H1 (cell line): ENCODE results near the gene POLR3GL. TPM values are rescaled to one million over a fixed set of nuclear protein-coding genes. Genes with fewer than 3 reads are reported as not detected.

ENCODE experiments used
- CTCF ChIA-PET: fragments of 300-600 bp; sonication (Branson Sonifier 250); formaldehyde crosslinking; loops from one replicate; lab custom pipeline; 2021; ENCODE audit not compliant: partially characterized antibody; lab: Charles Lee
- POLR2A ChIA-PET: fragments of 300-600 bp; sonication (Branson Sonifier 250); formaldehyde crosslinking; loops from one replicate; lab custom pipeline; 2021; ENCODE audit warnings: inconsistent platforms; ENCODE audit not compliant: partially characterized antibody; lab: Charles Lee
- DNase-seq, 2 experiments: peaks; one replicate each; pipeline versions ENCODE4 v3.0.0 to v3.0.0-alpha.2; 2010 to 2022; ENCODE audit warnings: low spot score in 2 of 2, low read depth in 1 of 2, mixed read lengths in 1 of 2
- FAIRE-seq: peaks from 2 replicates; lab custom pipeline; 2011; peaks lifted over from hg19 to GRCh38; lab: Jason Lieb, UNC
- H2AFZ ChIP-seq: 2 replicates; pipeline ENCODE4 v1.8.1; 2012; ENCODE audit warnings: low read length, inconsistent platforms
- H2AK5ac ChIP-seq: 2 replicates; pipeline ENCODE4 v1.6.1; 2013; ENCODE audit warnings: low read depth, low read length
- H2BK120ac ChIP-seq: replicated peaks from 2 replicates; pipeline ENCODE3; 2013; ENCODE audit warnings: low read depth, low read length, inconsistent platforms
- H2BK12ac ChIP-seq: 2 replicates; pipeline ENCODE4 v1.6.1; 2013; ENCODE audit warnings: low read depth, low read length
- H2BK15ac ChIP-seq: 2 replicates; pipeline ENCODE4 v1.6.1; 2013; ENCODE audit warnings: low read length
- H2BK20ac ChIP-seq: 2 replicates; pipeline ENCODE4 v1.6.1; 2013; ENCODE audit warnings: low read length
- H2BK5ac ChIP-seq: 2 replicates; pipeline ENCODE4 v1.6.1; 2013; ENCODE audit warnings: low read depth, low read length
- H3K14ac ChIP-seq: 2 replicates; pipeline ENCODE4 v1.6.1; 2013; ENCODE audit warnings: inconsistent platforms; ENCODE audit not compliant: insufficient read length
- H3K18ac ChIP-seq: 2 replicates; pipeline ENCODE4 v1.6.1; 2013; ENCODE audit warnings: low read length; ENCODE audit errors: extremely low read depth
- H3K23ac ChIP-seq: 2 replicates; pipeline ENCODE4 v1.6.1; 2013; ENCODE audit warnings: inconsistent platforms; ENCODE audit not compliant: insufficient read length
- H3K23me2 ChIP-seq: 2 replicates; pipeline ENCODE4 v1.6.1; 2013; ENCODE audit warnings: low read depth, low read length
- H3K27ac ChIP-seq: 2 replicates; pipeline ENCODE4 v1.6.1; 2011; ENCODE audit warnings: low read depth, low read length, inconsistent platforms
- H3K27me3 ChIP-seq, 4 experiments: replicated peaks in 1 of 4; 1 replicate in 1 of 4; 2 replicates in 3 of 4; pipeline versions ENCODE4 v1.6.1 to v1.8.1; 2011 to 2013; ENCODE audit warnings: low read length in 3 of 4, mild to moderate bottlenecking in 3 of 4, inconsistent platforms in 2 of 4, mixed read lengths in 2 of 4, moderate library complexity in 1 of 4; ENCODE audit not compliant: control insufficient read depth in 3 of 4, insufficient read depth in 3 of 4; ENCODE audit errors: extremely low read depth in 1 of 4
- H3K36me3 ChIP-seq, 4 experiments: 2 replicates each; pipeline versions ENCODE4 v1.6.1 to v1.8.1; 2011 to 2013; ENCODE audit warnings: mild to moderate bottlenecking in 4 of 4, low read length in 3 of 4, moderate library complexity in 2 of 4, control low read depth in 1 of 4, inconsistent platforms in 1 of 4; ENCODE audit not compliant: insufficient read depth in 4 of 4, control insufficient read depth in 2 of 4
- H3K4ac ChIP-seq: replicated peaks from 2 replicates; pipeline ENCODE3; 2013; ENCODE audit warnings: low read length, low read depth, mixed read lengths, inconsistent platforms; ENCODE audit not compliant: insufficient read length
- H3K4me1 ChIP-seq, 4 experiments: replicated peaks in 1 of 4; 1 replicate in 1 of 4; 2 replicates in 3 of 4; pipeline versions ENCODE4 v1.6.1 to v1.8.1; 2011 to 2013; ENCODE audit warnings: low read length in 3 of 4, inconsistent platforms in 2 of 4, mixed read lengths in 1 of 4; ENCODE audit not compliant: insufficient read depth in 4 of 4, control insufficient read depth in 3 of 4
- H3K4me2 ChIP-seq, 2 experiments: 2 replicates each; pipeline versions ENCODE4 v1.6.1 to v1.8.1; 2011 to 2013; ENCODE audit warnings: low read depth in 2 of 2, low read length in 2 of 2, control low read depth in 1 of 2, inconsistent platforms in 1 of 2, mild to moderate bottlenecking in 1 of 2; ENCODE audit not compliant: insufficient read depth in 1 of 2
- H3K4me3 ChIP-seq, 4 experiments: fragments of 200-600, 300-600 bp in 1 of 4; sonication (generic), shearing (Covaris generic), sonication (Bioruptor Twin) in 1 of 4; 2 replicates each; pipeline versions ENCODE4 v1.5.1 to v1.8.1; 2011 to 2016; ENCODE audit warnings: low read length in 4 of 4, low read depth in 3 of 4, control low read depth in 2 of 4, inconsistent platforms in 2 of 4, mild to moderate bottlenecking in 2 of 4, mixed read lengths in 1 of 4, moderate library complexity in 1 of 4; ENCODE audit not compliant: insufficient read depth in 2 of 4; ENCODE audit errors: extremely low read depth in 1 of 4
- H3K56ac ChIP-seq: replicated peaks from 2 replicates; pipeline ENCODE3; 2013; ENCODE audit warnings: low read depth, mild to moderate bottlenecking, mixed read lengths, low read length, inconsistent platforms; ENCODE audit not compliant: insufficient read length
- H3K79me1 ChIP-seq: 2 replicates; pipeline ENCODE4 v1.6.1; 2013; ENCODE audit warnings: low read depth, low read length, control low read depth
- H3K79me2 ChIP-seq, 2 experiments: 2 replicates each; pipeline versions ENCODE4 v1.6.1 to v1.8.1; 2012 to 2013; ENCODE audit warnings: low read length in 2 of 2, mild to moderate bottlenecking in 2 of 2, inconsistent platforms in 1 of 2; ENCODE audit not compliant: insufficient read depth in 2 of 2, control insufficient read depth in 1 of 2
- H3K9ac ChIP-seq, 4 experiments: replicated peaks in 1 of 4; 1 replicate in 1 of 4; 2 replicates in 3 of 4; pipeline versions ENCODE4 v1.6.1 to v1.8.1; 2011 to 2013; ENCODE audit warnings: low read depth in 3 of 4, low read length in 3 of 4, control low read depth in 2 of 4, mild to moderate bottlenecking in 2 of 4, moderate library complexity in 2 of 4, inconsistent platforms in 1 of 4; ENCODE audit errors: extremely low read depth in 1 of 4
- H3K9me3 ChIP-seq, 2 experiments: 2 replicates each; pipeline versions ENCODE4 v1.6.1 to v1.8.1; 2012 to 2013; ENCODE audit warnings: mild to moderate bottlenecking in 2 of 2, moderate library complexity in 2 of 2, control low read depth in 1 of 2, inconsistent platforms in 1 of 2, low read depth in 1 of 2, low read length in 1 of 2, mixed read lengths in 1 of 2; ENCODE audit not compliant: insufficient read depth in 2 of 2
- H4K20me1 ChIP-seq, 2 experiments: replicated peaks in 1 of 2; 2 replicates each; pipeline versions ENCODE3 to v1.8.1; 2011 to 2013; ENCODE audit warnings: inconsistent platforms in 2 of 2, low read length in 2 of 2, mild to moderate bottlenecking in 1 of 2; ENCODE audit not compliant: insufficient read depth in 2 of 2, control insufficient read depth in 1 of 2
- H4K5ac ChIP-seq: 2 replicates; pipeline ENCODE4 v1.6.1; 2013; ENCODE audit warnings: low read length, low read depth, mixed read lengths, inconsistent platforms; ENCODE audit not compliant: insufficient read length
- H4K8ac ChIP-seq: 2 replicates; pipeline ENCODE4 v1.8.0; 2013; ENCODE audit warnings: mild to moderate bottlenecking, moderate library complexity, low read length, inconsistent platforms; ENCODE audit not compliant: insufficient read depth; ENCODE audit errors: extremely low read depth
- H4K91ac ChIP-seq: replicated peaks from 2 replicates; pipeline ENCODE3; 2013; ENCODE audit warnings: low read length, mixed read lengths, inconsistent platforms; ENCODE audit not compliant: insufficient read length
- CEBPB ChIP-seq: IDR thresholded peaks from 2 replicates; pipeline ENCODE4 v1.6.1; 2012; ENCODE audit warnings: low read depth, low read length
- CTCF ChIP-seq, 3 experiments: IDR thresholded peaks; 1 replicate in 2 of 3; 2 replicates in 1 of 3; pipeline versions ENCODE4 v1.5.1 to v1.6.1; 2011; ENCODE audit warnings: low read length in 3 of 3, mild to moderate bottlenecking in 3 of 3, inconsistent platforms in 2 of 3, low read depth in 1 of 3, moderate library complexity in 1 of 3; ENCODE audit not compliant: insufficient read depth in 1 of 3; ENCODE audit errors: control extremely low read depth in 1 of 3
- EGR1 ChIP-seq: IDR thresholded peaks from 2 replicates; pipeline ENCODE4 v1.6.1; 2011; ENCODE audit warnings: low read depth, low read length, borderline replicate concordance
- GTF2F1 ChIP-seq: IDR thresholded peaks from 2 replicates; pipeline ENCODE4 v1.6.1; 2012; ENCODE audit warnings: low read depth, low read length, improper control_type of control experiment, borderline replicate concordance
- HDAC6 ChIP-seq: IDR thresholded peaks from one replicate; pipeline ENCODE4 v1.7.1; 2012; ENCODE audit warnings: low read depth, mild to moderate bottlenecking, inconsistent platforms, low read length, moderate library complexity
- NANOG ChIP-seq: IDR thresholded peaks from 2 replicates; pipeline ENCODE4 v1.6.1; 2011; ENCODE audit warnings: low read length, low read depth, mild to moderate bottlenecking, inconsistent platforms; ENCODE audit not compliant: insufficient read depth, poor library complexity, severe bottlenecking
- WGBS, 2 experiments: shearing (Covaris generic) in 1 of 2; methylation state at CpG; one replicate each; pipeline versions ENCODE4 v1.1.6 to v1.1.7; 2013 to 2015; ENCODE audit warnings: low lambda C conversion rate in 2 of 2, mixed read lengths in 2 of 2, inconsistent platforms in 1 of 2, low coverage in 1 of 2, missing lambda C conversion rate in 1 of 2; ENCODE audit not compliant: insufficient replicate concordance in 2 of 2, insufficient coverage in 1 of 2, insufficient read length in 1 of 2; ENCODE audit errors: extremely low coverage in 1 of 2, missing lambda C conversion rate in 1 of 2; 5-methylcytosine and 5-hydroxymethylcytosine counted together
- polyA plus RNA-seq, 7 experiments: library from polyadenylated mRNA; depleted of rRNA in 3 of 7; stranded (reverse) in 5 of 7; unstranded in 2 of 7; fragments of >200 nt in 5 of 7; fragments of 200-250 nt in 2 of 7; gene quantifications; 1 replicate in 5 of 7; 2 replicates in 1 of 7; 4 replicates in 1 of 7; pipeline versions ENCODE4 v1.2.1 to v1.2.3, GENCODE V29; 2011 to 2013; ENCODE audit warnings: missing spikeins in 2 of 7, mixed read lengths in 2 of 7
- total RNA-seq: library from RNA; stranded (reverse); fragmentation: NEBNext Ultra II Directional; extraction: Animal tissue kit (Norgen Biotek cat#: 25700); gene quantifications from 2 replicates; pipeline ENCODE4 v1.2.1, GENCODE V29; 2021

Gene POLR3GL
- total and polyA plus RNA-seq, 2 of the 8 experiments (the other 6 are each of a cell fraction or from before 2014, with no cell fraction given): 3.1 to 3.9 TPM

DNA sequence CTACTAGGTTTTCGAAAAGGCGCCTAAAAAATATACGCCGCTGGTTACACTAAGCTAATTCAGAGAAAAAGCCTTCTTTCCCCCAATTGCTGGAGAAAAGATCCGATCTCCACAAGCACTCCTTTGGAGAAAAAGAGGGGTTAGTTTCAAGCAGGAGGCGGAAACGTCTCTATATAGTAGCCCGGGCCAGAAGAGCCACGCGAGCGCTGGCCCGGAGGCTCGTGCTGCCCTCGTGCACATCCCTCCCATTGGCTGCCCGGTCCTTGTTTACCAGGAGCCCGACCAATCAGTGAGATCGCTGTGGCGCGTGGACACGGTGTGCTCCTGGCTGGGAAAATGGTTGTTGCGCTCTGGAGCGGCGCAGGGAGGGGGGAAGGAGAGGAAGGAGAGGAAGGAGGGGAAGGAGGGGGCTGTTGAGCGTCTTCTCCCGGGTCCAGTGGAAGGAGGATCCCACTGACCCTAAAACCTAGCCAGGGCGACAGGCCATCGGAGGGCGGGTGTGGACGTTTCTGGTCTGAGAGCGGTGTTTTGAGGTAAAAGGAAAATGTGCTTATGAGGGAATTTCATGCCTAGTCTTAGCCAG is 32.0 kb downstream of the POLR3GL start, which contains the start of gene TXNIP:
Gene TXNIP, minus strand, starts transcription at position 147 of the 583 bp plus-strand sequence. CDS start 313 bp downstream, outside the sequence.
- Histone ChIP-seq H3K18ac (peak within 1 kb of the TSS; percentile 76), H4K8ac (0 out of 2 replicates have a peak within 1 kb of the TSS, but pooled peaks have one; percentile 54), H2AFZ (peak within 1 kb of the TSS; percentile 37; the same call in 1 of the 2 replicates), H2BK5ac (peak within 1 kb of the TSS; percentile 66), H3K4me2 (peak within 1 kb of the TSS; percentile 83 to 96), H3K9me3 (no peaks in the 10 kb centered on the region), H3K79me2 (peaks cover 4 to 27% of the 10 kb centered on the region in 2 experiments; a peak in 3 of 4 replicates), H3K4me3 (peak within 1 kb of the TSS; percentile 89 to 96 (median 93)), H2BK120ac (no peak within 1 kb of the TSS), H4K20me1 (peaks cover 0 to 2% of the 10 kb centered on the region in 2 experiments), H3K23ac (no peak within 1 kb of the TSS), H3K4ac (peak within 1 kb of the TSS; percentile 3), H3K23me2 (peaks cover 9% of the 10 kb centered on the region), H3K79me1 (peaks cover 6% of the 10 kb centered on the region; the same call in 1 of the 2 replicates), H3K14ac (no peak within 1 kb of the TSS), H2BK12ac (peak within 1 kb of the TSS; percentile 98), H2BK20ac (peak within 1 kb of the TSS; percentile 91), H3K36me3 (peaks cover 17 to 35% (median 25%) of the 10 kb centered on the region in 4 experiments), H3K56ac (peak within 1 kb of the TSS; percentile 3), H3K4me1 (peaks cover 2 to 8% (median 6%) of the 10 kb centered on the region in 4 experiments; a peak in 4 of 7 replicates), H3K27ac (peak within 1 kb of the TSS; percentile 65), H2BK15ac (peak within 1 kb of the TSS; percentile 83), H3K9ac (peak within 1 kb of the TSS; percentile 74 to 95 (median 86)), H2AK5ac (peak within 1 kb of the TSS; percentile 6; the same call in 1 of the 2 replicates), H4K5ac (peak within 1 kb of the TSS; percentile 28), H4K91ac (peak within 1 kb of the TSS; percentile 16), H3K27me3 (no peaks in the 10 kb centered on the region)
- DNase-seq: peak; percentile 76 to 86
- WGBS, 2 experiments: 3% methylated on average over 29 of the region's 30 CpGs; no CpG with 5 or more reads in 1 of the 2 experiments
- FAIRE-seq: no peak
- ChIA-PET POLR2A (interaction anchor here (0.8 to 13.4 kb wide), 17 partner anchors 9 to 138 kb away, joined by 3 to 218 read pairs (median 4); partner anchors contain the start of genes ANKRD34A, LIX1L, PEX11B and PIAS3), CTCF (interaction anchor here (1.2 to 12.6 kb wide), 4 partner anchors 11 to 21 kb away, joined by 5 to 93 read pairs (median 12); no protein-coding TSS in a partner anchor)
- TF ChIP-seq NANOG (no peak), CTCF (IDR thresholded peaks at IDR 0.05; ENCODE audit: control extremely low read depth in 1 of 3, insufficient read depth in 1 of 3, low read depth in 1 of 3, low read length in 3 of 3) (no peak), GTF2F1 (peak; percentile 86), CEBPB (no peak), HDAC6 (no peak), EGR1 (0 out of 2 replicates have a peak, but pooled peaks have one; percentile 27)
